IPS-15b (cell line): ENCODE data around the gene TMEM60.

ENCODE experiments used
- H3K27me3 ChIP-seq: one replicate; pipeline ENCODE4 v1.6.1; 2013; ENCODE audit warnings: low read length; ENCODE audit not compliant: control insufficient read depth, insufficient read depth
- H3K36me3 ChIP-seq: one replicate; pipeline ENCODE4 v1.6.1; 2013; ENCODE audit warnings: low read length; ENCODE audit not compliant: control insufficient read depth, insufficient read depth
- H3K4me1 ChIP-seq: one replicate; pipeline ENCODE4 v1.6.1; 2013; ENCODE audit warnings: mild to moderate bottlenecking, low read length; ENCODE audit not compliant: control insufficient read depth, insufficient read depth
- H3K4me3 ChIP-seq: one replicate; pipeline ENCODE4 v1.5.1; 2013; ENCODE audit warnings: low read depth, low read length
- H3K9ac ChIP-seq: one replicate; pipeline ENCODE4 v1.6.1; 2013; ENCODE audit warnings: low read depth, mild to moderate bottlenecking, low read length
- H3K9me3 ChIP-seq: one replicate; pipeline ENCODE4 v1.6.1; 2013; ENCODE audit warnings: mild to moderate bottlenecking, low read length; ENCODE audit not compliant: control insufficient read depth, insufficient read depth

TMEM60 gene

GRCh38 chr7:77765906-77766800 is 32.1 kb downstream of the TMEM60 start:
- H3K36me3 ChIP-seq = no peaks in the 10 kb centered on the region
- no peak overlapping the region for H3K9ac ChIP-seq
- H3K9me3 ChIP-seq = no peaks in the 10 kb centered on the region
- H3K27me3 ChIP-seq = no peaks in the 10 kb centered on the region
- no peaks in the 10 kb centered on the region for H3K4me1 ChIP-seq
- no peak overlapping the region for H3K4me3 ChIP-seq

- Histone ChIP-seq H3K9ac (no peak overlapping the region), H3K36me3 (no peaks in the 10 kb centered on the region), H3K27me3 (no peaks in the 10 kb centered on the region), H3K4me1 (no peaks in the 10 kb centered on the region), H3K4me3 (no peak overlapping the region), H3K9me3 (no peaks in the 10 kb centered on the region)
Measured at GRCh38 chr7:77765481-77765880, 32.8 kb downstream of the TMEM60 start.

- Histone ChIP-seq H3K4me1 (no peaks in the 10 kb centered on the region), H3K9me3 (no peaks in the 10 kb centered on the region), H3K27me3 (no peaks in the 10 kb centered on the region), H3K36me3 (no peaks in the 10 kb centered on the region), H3K4me3 (no peak overlapping the region), H3K9ac (no peak overlapping the region)
Measured at GRCh38 chr7:77760809-77761453, 37.3 kb downstream of the TMEM60 start.

- no peak overlapping the region for H3K4me3 ChIP-seq
- H3K9me3 ChIP-seq = no peaks in the 10 kb centered on the region
- H3K27me3 ChIP-seq = no peaks in the 10 kb centered on the region
- H3K9ac ChIP-seq = no peak overlapping the region
- no peaks in the 10 kb centered on the region for H3K36me3 ChIP-seq
- H3K4me1 ChIP-seq = no peaks in the 10 kb centered on the region
Measured at GRCh38 chr7:77759294-77759889, 38.8 kb downstream of the TMEM60 start.

GRCh38 chr7:77757589-77757988 is 40.6 kb downstream of the TMEM60 start:
- Histone ChIP-seq H3K4me3 (no peak overlapping the region), H3K4me1 (no peaks in the 10 kb centered on the region), H3K9me3 (no peaks in the 10 kb centered on the region), H3K9ac (no peak overlapping the region), H3K36me3 (no peaks in the 10 kb centered on the region), H3K27me3 (no peaks in the 10 kb centered on the region)

- no peaks in the 10 kb centered on the region for H3K4me1 ChIP-seq
- no peaks in the 10 kb centered on the region for H3K9me3 ChIP-seq
- H3K4me3 ChIP-seq = no peak overlapping the region
- H3K9ac ChIP-seq = no peak overlapping the region
- no peaks in the 10 kb centered on the region for H3K36me3 ChIP-seq
- H3K27me3 ChIP-seq = no peaks in the 10 kb centered on the region
Measured at GRCh38 chr7:77753173-77753572, 45.1 kb downstream of the TMEM60 start.

- Histone ChIP-seq H3K9ac (no peak overlapping the region), H3K36me3 (peaks cover 2% of the 10 kb centered on the region), H3K9me3 (no peaks in the 10 kb centered on the region), H3K4me1 (no peaks in the 10 kb centered on the region), H3K27me3 (no peaks in the 10 kb centered on the region), H3K4me3 (no peak overlapping the region)
Measured at GRCh38 chr7:77752016-77752415, 46.2 kb downstream of the TMEM60 start.

GRCh38 chr7:77747718-77748117 is 50.5 kb downstream of the TMEM60 start:
- Histone ChIP-seq H3K27me3 (no peaks in the 10 kb centered on the region), H3K4me3 (no peak overlapping the region), H3K36me3 (peaks cover 2% of the 10 kb centered on the region), H3K9ac (no peak overlapping the region), H3K9me3 (no peaks in the 10 kb centered on the region), H3K4me1 (no peaks in the 10 kb centered on the region)

- Histone ChIP-seq H3K27me3 (no peaks in the 10 kb centered on the region), H3K4me3 (no peak overlapping the region), H3K9me3 (no peaks in the 10 kb centered on the region), H3K4me1 (no peaks in the 10 kb centered on the region), H3K36me3 (peaks cover 2% of the 10 kb centered on the region), H3K9ac (no peak overlapping the region)
Measured at GRCh38 chr7:77747178-77747577, 51.1 kb downstream of the TMEM60 start.

GRCh38 chr7:77746824-77747165 is 51.4 kb downstream of the TMEM60 start:
- H3K27me3 ChIP-seq = no peaks in the 10 kb centered on the region
- no peaks in the 10 kb centered on the region for H3K9me3 ChIP-seq
- H3K4me1 ChIP-seq = no peaks in the 10 kb centered on the region
- peaks cover 2% of the 10 kb centered on the region for H3K36me3 ChIP-seq
- H3K4me3 ChIP-seq = no peak overlapping the region
- no peak overlapping the region for H3K9ac ChIP-seq

- H3K36me3 ChIP-seq = peaks cover 2% of the 10 kb centered on the region
- H3K27me3 ChIP-seq = no peaks in the 10 kb centered on the region
- H3K9ac ChIP-seq = no peak overlapping the region
- H3K9me3 ChIP-seq = no peaks in the 10 kb centered on the region
- H3K4me3 ChIP-seq = no peak overlapping the region
- H3K4me1 ChIP-seq = no peaks in the 10 kb centered on the region
Measured at GRCh38 chr7:77746164-77746823, 51.9 kb downstream of the TMEM60 start.
